HEK293 (cell line): ENCODE data around the gene OR2AE1.

Experiments
- REST ChIP-seq: fragments of 450-650 bp; formaldehyde crosslinking; IDR thresholded peaks from 2 replicates; pipeline ENCODE4 v1.5.1; 2016; ENCODE audit warnings: missing biosample characterization, missing genetic modification characterization
- SP2 ChIP-seq: fragments of 450-650 bp; formaldehyde crosslinking; IDR thresholded peaks from 2 replicates; pipeline ENCODE4 v1.5.1; 2016; ENCODE audit warnings: missing biosample characterization, missing genetic modification characterization
- TRIM28 ChIP-seq: IDR thresholded peaks from 2 replicates; pipeline ENCODE4 v1.6.1; 2011; ENCODE audit warnings: low read length, control low read depth, borderline replicate concordance
- ZBTB8A ChIP-seq: fragments of 450-650 bp; formaldehyde crosslinking; IDR thresholded peaks from 2 replicates; pipeline ENCODE4 v1.5.1; 2016; ENCODE audit warnings: missing biosample characterization, missing genetic modification characterization
- ZNF10 ChIP-seq: fragments of 450-650 bp; formaldehyde crosslinking; IDR thresholded peaks from 2 replicates; pipeline ENCODE4 v1.5.1; 2017; ENCODE audit warnings: missing biosample characterization, missing genetic modification characterization
- ZNF248 ChIP-seq: fragments of 450-650 bp; formaldehyde crosslinking; IDR thresholded peaks from 2 replicates; pipeline ENCODE4 v1.5.1; 2017; ENCODE audit warnings: missing biosample characterization, missing genetic modification characterization
- ZNF274 ChIP-seq, 2 experiments: fragments of 200-500 bp in 1 of 2; fragments of 450-650 bp in 1 of 2; sonication (Bioruptor generic) in 1 of 2; formaldehyde crosslinking in 1 of 2; IDR thresholded peaks; 2 replicates each; pipeline versions ENCODE4 v1.5.1 to v1.6.1; 2014 to 2016; ENCODE audit warnings: borderline replicate concordance in 1 of 2, inconsistent platforms in 1 of 2, low read length in 1 of 2, missing biosample characterization in 1 of 2, missing genetic modification characterization in 1 of 2
- ZNF302 ChIP-seq: fragments of 450-650 bp; formaldehyde crosslinking; IDR thresholded peaks from 2 replicates; pipeline ENCODE4 v1.5.1; 2016; ENCODE audit warnings: missing biosample characterization, missing genetic modification characterization, low read depth
- ZNF416 ChIP-seq: fragments of 450-650 bp; formaldehyde crosslinking; IDR thresholded peaks from 2 replicates; pipeline ENCODE4 v1.5.1; 2016; ENCODE audit warnings: missing biosample characterization, missing genetic modification characterization
- ZNF530 ChIP-seq: fragments of 450-650 bp; formaldehyde crosslinking; IDR thresholded peaks from 2 replicates; pipeline ENCODE4 v1.5.1; 2016; ENCODE audit warnings: low read depth, missing biosample characterization, missing genetic modification characterization
- ZNF610 ChIP-seq: fragments of 450-650 bp; formaldehyde crosslinking; IDR thresholded peaks from 2 replicates; pipeline ENCODE4 v1.5.1; 2016; ENCODE audit warnings: missing biosample characterization, missing genetic modification characterization, borderline replicate concordance
- ZNF776 ChIP-seq: fragments of 450-650 bp; formaldehyde crosslinking; IDR thresholded peaks from 2 replicates; pipeline ENCODE4 v1.5.0; 2017; ENCODE audit warnings: missing biosample characterization, missing genetic modification characterization, borderline replicate concordance
- TF ChIP-seq, protein P1 (sequence below): fragments of 450-650 bp; formaldehyde crosslinking; IDR thresholded peaks from 2 replicates; pipeline ENCODE4 v1.5.1; 2016; ENCODE audit warnings: missing biosample characterization, missing genetic modification characterization
- TF ChIP-seq, protein P2 (sequence below): fragments of 450-650 bp; formaldehyde crosslinking; IDR thresholded peaks from 2 replicates; pipeline ENCODE4 v1.5.1; 2016; ENCODE audit warnings: missing biosample characterization, missing genetic modification characterization, low read depth

DNA sequence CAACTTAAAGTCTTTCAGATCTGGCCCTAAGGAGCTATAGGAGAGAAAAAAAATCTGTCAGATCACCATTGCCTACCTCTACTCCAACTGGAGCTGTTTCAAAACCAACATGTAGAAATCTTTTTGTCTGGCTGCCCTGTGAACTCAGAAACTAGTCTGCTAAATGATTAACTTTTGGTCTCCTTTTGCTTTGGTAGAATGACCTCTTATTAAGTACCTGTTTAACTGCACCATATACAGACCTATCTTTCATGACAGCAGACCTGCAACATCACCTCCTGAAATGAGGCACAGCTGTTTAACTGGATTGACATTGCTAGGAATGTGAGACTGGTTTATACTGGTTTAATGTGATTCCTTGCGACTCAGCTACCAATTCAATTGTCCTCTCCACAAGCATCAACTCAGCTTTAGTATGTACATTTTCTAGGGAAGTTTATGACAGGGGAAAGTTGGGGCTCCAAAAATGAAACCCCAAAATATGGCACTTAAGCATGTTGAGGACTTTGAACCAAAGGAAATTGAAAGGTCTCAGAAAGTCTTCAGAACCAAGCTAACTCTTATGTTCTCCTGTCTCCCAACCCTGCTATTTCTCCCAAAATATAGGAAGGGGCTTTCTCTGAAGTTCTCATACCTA is 47.2 kb downstream of the OR2AE1 start:
- TF ChIP-seq, protein P1, sequence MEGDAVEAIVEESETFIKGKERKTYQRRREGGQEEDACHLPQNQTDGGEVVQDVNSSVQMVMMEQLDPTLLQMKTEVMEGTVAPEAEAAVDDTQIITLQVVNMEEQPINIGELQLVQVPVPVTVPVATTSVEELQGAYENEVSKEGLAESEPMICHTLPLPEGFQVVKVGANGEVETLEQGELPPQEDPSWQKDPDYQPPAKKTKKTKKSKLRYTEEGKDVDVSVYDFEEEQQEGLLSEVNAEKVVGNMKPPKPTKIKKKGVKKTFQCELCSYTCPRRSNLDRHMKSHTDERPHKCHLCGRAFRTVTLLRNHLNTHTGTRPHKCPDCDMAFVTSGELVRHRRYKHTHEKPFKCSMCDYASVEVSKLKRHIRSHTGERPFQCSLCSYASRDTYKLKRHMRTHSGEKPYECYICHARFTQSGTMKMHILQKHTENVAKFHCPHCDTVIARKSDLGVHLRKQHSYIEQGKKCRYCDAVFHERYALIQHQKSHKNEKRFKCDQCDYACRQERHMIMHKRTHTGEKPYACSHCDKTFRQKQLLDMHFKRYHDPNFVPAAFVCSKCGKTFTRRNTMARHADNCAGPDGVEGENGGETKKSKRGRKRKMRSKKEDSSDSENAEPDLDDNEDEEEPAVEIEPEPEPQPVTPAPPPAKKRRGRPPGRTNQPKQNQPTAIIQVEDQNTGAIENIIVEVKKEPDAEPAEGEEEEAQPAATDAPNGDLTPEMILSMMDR, result no peak
- no peak for TF ChIP-seq ZNF248
- no peak for TF ChIP-seq SP2
- TF ChIP-seq ZNF274 (IDR thresholded peaks at IDR 0.05; ENCODE audit: low read length), result no peak
- TF ChIP-seq ZNF274 (tag by site-specific recombination; IDR thresholded peaks at IDR 0.05; ENCODE audit: borderline replicate concordance), result no peak
- TF ChIP-seq, protein P2, sequence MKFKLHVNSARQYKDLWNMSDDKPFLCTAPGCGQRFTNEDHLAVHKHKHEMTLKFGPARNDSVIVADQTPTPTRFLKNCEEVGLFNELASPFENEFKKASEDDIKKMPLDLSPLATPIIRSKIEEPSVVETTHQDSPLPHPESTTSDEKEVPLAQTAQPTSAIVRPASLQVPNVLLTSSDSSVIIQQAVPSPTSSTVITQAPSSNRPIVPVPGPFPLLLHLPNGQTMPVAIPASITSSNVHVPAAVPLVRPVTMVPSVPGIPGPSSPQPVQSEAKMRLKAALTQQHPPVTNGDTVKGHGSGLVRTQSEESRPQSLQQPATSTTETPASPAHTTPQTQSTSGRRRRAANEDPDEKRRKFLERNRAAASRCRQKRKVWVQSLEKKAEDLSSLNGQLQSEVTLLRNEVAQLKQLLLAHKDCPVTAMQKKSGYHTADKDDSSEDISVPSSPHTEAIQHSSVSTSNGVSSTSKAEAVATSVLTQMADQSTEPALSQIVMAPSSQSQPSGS, result no peak
- no peak for TF ChIP-seq ZNF530
- no peak for TF ChIP-seq ZBTB8A (tag by site-specific recombination)
- TF ChIP-seq ZNF610 (tag by site-specific recombination), result no peak
- no peak for TF ChIP-seq ZNF776 (tag by site-specific recombination)
- TF ChIP-seq ZNF416 (tag by site-specific recombination), result no peak
- no peak for TF ChIP-seq TRIM28
- TF ChIP-seq REST (tag by site-specific recombination), result no peak
- TF ChIP-seq ZNF10 (tag by site-specific recombination), result no peak
- TF ChIP-seq ZNF302 (tag by site-specific recombination), result no peak
